Right atrium auricular region (tissue), 2 donors: Measurements from ENCODE around the gene NFATC2. TPM values are rescaled to one million over a fixed set of nuclear protein-coding genes. Genes with fewer than 3 reads are reported as not detected.

Experiments used
- DNase-seq: peaks from one replicate; pipeline ENCODE4 v3.0.0-alpha.2; 2019; ENCODE audit warnings: low spot score
- H3K27ac ChIP-seq, 2 donors: fragments of 200-600 bp; sonication (generic); 1 replicate in 1 of 2; 2 replicates in 1 of 2; pipeline ENCODE4 v1.5.1; 2016 to 2019
- H3K27me3 ChIP-seq, 2 donors: fragments of 200-600 bp; sonication (generic); one replicate each; pipeline versions ENCODE4 v1.5.1 to v1.6.0; 2017 to 2019
- H3K36me3 ChIP-seq: fragments of 200-600 bp; sonication (generic); one replicate; pipeline ENCODE4 v1.5.1; 2016
- H3K4me1 ChIP-seq, 2 donors: fragments of 200-600 bp; sonication (generic); one replicate each; pipeline versions ENCODE4 v1.5.1 to v1.6.0; 2017 to 2019
- H3K4me3 ChIP-seq, 2 donors: fragments of 200-600 bp; sonication (generic); 1 replicate in 1 of 2; 2 replicates in 1 of 2; pipeline ENCODE4 v1.5.1; 2017 to 2019; ENCODE audit warnings: mild to moderate bottlenecking in 1 of 2, moderate library complexity in 1 of 2
- H3K9me3 ChIP-seq, 2 donors: fragments of 200-600 bp; sonication (generic); one replicate each; pipeline ENCODE4 v1.5.1; 2019
- CTCF ChIP-seq, 2 donors: fragments of 200-600 bp; sonication (generic); IDR thresholded peaks; one replicate each; pipeline ENCODE4 v1.5.1; 2019; ENCODE audit warnings: antibody characterized with exemption in 2 of 2
- total RNA-seq, 2 donors: library from RNA; depleted of rRNA; stranded (reverse); fragments of >200 nt; gene quantifications; one replicate each; pipeline ENCODE4 v1.1.0, GENCODE V29; 2016

The NFATC2 gene
- total RNA-seq, 2 donors from 2014 or later = 8.6 to 12.5 TPM

GRCh38 chr20:51452091-51452613 lies 90.4 kb downstream of the NFATC2 start:
- DNase-seq = no peak
- Histone ChIP-seq H3K27ac (no peak overlapping the region), H3K36me3 (peaks cover 15% of the 10 kb centered on the region), H3K27me3 (no peaks in the 10 kb centered on the region), H3K9me3 (no peaks in the 10 kb centered on the region), H3K4me1 (peaks cover 0 to 53% of the 10 kb centered on the region in 2 donors), H3K4me3 (no peak overlapping the region)
- no peak for TF ChIP-seq CTCF (IDR thresholded peaks at IDR 0.05)

- H3K4me1 ChIP-seq = peaks cover under 1 to 53% of the 10 kb centered on the region in 2 donors
- TF ChIP-seq CTCF (IDR thresholded peaks at IDR 0.05) = no peak
Measured at GRCh38 chr20:51451484-51451883, 91.0 kb downstream of the NFATC2 start.

DNA sequence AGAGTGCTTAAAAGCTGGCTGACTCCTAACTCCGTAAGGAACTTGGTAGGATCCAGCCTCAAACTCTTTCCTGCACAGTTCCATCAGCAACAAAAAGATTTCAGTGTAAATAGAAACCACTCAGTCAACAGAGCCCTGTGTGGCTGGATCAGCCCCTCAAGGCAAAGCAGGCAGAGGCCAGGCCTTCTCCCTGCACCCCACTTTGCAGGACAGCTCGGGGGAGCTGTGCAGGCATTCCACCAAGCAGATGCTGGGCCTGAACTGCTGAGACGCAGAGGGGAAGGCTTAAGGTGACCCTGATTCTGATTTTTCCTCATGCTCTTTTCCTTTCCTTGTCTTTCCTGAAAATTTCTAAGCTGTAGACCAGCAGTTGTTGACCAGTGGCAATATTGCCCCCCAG lies 91.5 kb downstream of the NFATC2 start:
- Histone ChIP-seq H3K4me1 (peaks cover 6 to 51% of the 10 kb centered on the region in 2 donors), H3K36me3 (peaks cover 15% of the 10 kb centered on the region), H3K27ac (peak overlapping the region; percentile 54 to 71), H3K4me3 (no peak overlapping the region), H3K27me3 (no peaks in the 10 kb centered on the region), H3K9me3 (no peaks in the 10 kb centered on the region)
- DNase-seq = no peak
- TF ChIP-seq CTCF (IDR thresholded peaks at IDR 0.05) = no peak

More at GRCh38 chr20:51451484-51451883, 91.0 kb downstream of the NFATC2 start:
- peaks cover 15% of the 10 kb centered on the region for H3K36me3 ChIP-seq
- no peaks in the 10 kb centered on the region for H3K9me3 ChIP-seq
- H3K27ac ChIP-seq = no peak overlapping the region
- H3K4me3 ChIP-seq = no peak overlapping the region
- no peak for DNase-seq
- H3K27me3 ChIP-seq = no peaks in the 10 kb centered on the region

GRCh38 chr20:51450221-51450712 lies 92.3 kb downstream of the NFATC2 start:
- H3K9me3 ChIP-seq = no peaks in the 10 kb centered on the region
- H3K4me1 ChIP-seq = peaks cover 7 to 50% of the 10 kb centered on the region in 2 donors
- H3K4me3 ChIP-seq = no peak overlapping the region
- peak overlapping the region; percentile 54 to 71 for H3K27ac ChIP-seq
- peaks cover 15% of the 10 kb centered on the region for H3K36me3 ChIP-seq
- H3K27me3 ChIP-seq = no peaks in the 10 kb centered on the region
- TF ChIP-seq CTCF (IDR thresholded peaks at IDR 0.05) = no peak
- no peak for DNase-seq

- Histone ChIP-seq H3K4me3 (no peak overlapping the region), H3K4me1 (peaks cover 7 to 50% of the 10 kb centered on the region in 2 donors), H3K9me3 (no peaks in the 10 kb centered on the region), H3K27ac (peak overlapping the region; percentile 54 to 71), H3K36me3 (peaks cover 15% of the 10 kb centered on the region), H3K27me3 (no peaks in the 10 kb centered on the region)
- no peak for TF ChIP-seq CTCF (IDR thresholded peaks at IDR 0.05)
- no peak for DNase-seq
Measured at GRCh38 chr20:51449498-51450220, 92.9 kb downstream of the NFATC2 start.
